Measurements from ENCODE around the gene NRL. TPM values are rescaled to one million over a fixed set of nuclear protein-coding genes. Genes with fewer than 3 reads are reported as not detected.

Gene NRL
- total and polyA plus RNA-seq, 2 donors (not counting 1 experiment from before 2014, with no cell fraction given), result 0.45 to 0.99 TPM

- Histone ChIP-seq H4K20me1 (ENCODE audit: control insufficient read depth, extremely low read depth, insufficient read depth, low read length) (no peaks in the 10 kb centered on the region), H3K4me3 (replicated peaks in 1 of 4; ENCODE audit: control extremely low read depth in 1 of 4, insufficient read depth in 1 of 4, low read depth in 3 of 4, low read length in 4 of 4) (no peak overlapping the region), H3K27ac (ENCODE audit: insufficient read depth, low read length) (no peak overlapping the region), H2AFZ (ENCODE audit: low read length) (no peak overlapping the region), H3K4me1 (ENCODE audit: control insufficient read depth, extremely low read depth, insufficient read depth, low read length) (peaks cover 5% of the 10 kb centered on the region), H3K27me3 (ENCODE audit: control insufficient read depth, insufficient read depth, low read length) (no peaks in the 10 kb centered on the region), H3K4me2 (ENCODE audit: extremely low read depth, insufficient read depth, low read length) (no peak overlapping the region), H3K36me3 (ENCODE audit: control insufficient read depth, insufficient read depth, low read length) (peaks cover 20% of the 10 kb centered on the region), H3K9ac (ENCODE audit: insufficient read depth, low read length) (no peak overlapping the region), H3K79me2 (ENCODE audit: control insufficient read depth, insufficient read depth, low read length) (peaks cover 26% of the 10 kb centered on the region), H3K9me3 (ENCODE audit: control insufficient read depth, insufficient read depth, low read depth, low read length) (no peaks in the 10 kb centered on the region)
- DNase-seq (ENCODE audit: low read depth in 2 of 2), result no peak
- no peak for TF ChIP-seq CTCF (conservative IDR thresholded peaks at IDR 0.05 in 1 of 2, IDR thresholded peaks at IDR 0.05 in 1 of 2; ENCODE audit: low read depth in 1 of 2, low read length in 2 of 2)
- TF ChIP-seq EZH2 (IDR thresholded peaks at IDR 0.05; ENCODE audit: low read length, missing control alignments), result no peak
Measured at GRCh38 chr14:24150061-24150460, 35.3 kb upstream of the NRL start.

- H3K27ac ChIP-seq (ENCODE audit: insufficient read depth, low read length), result no peak overlapping the region
- no peaks in the 10 kb centered on the region for H3K27me3 ChIP-seq (ENCODE audit: control insufficient read depth, insufficient read depth, low read length)
- H3K4me3 ChIP-seq (replicated peaks in 1 of 4; ENCODE audit: control extremely low read depth in 1 of 4, insufficient read depth in 1 of 4, low read depth in 3 of 4, low read length in 4 of 4), result no peak overlapping the region
- peaks cover 20% of the 10 kb centered on the region for H3K36me3 ChIP-seq (ENCODE audit: control insufficient read depth, insufficient read depth, low read length)
- no peak overlapping the region for H3K9ac ChIP-seq (ENCODE audit: insufficient read depth, low read length)
- no peaks in the 10 kb centered on the region for H3K9me3 ChIP-seq (ENCODE audit: control insufficient read depth, insufficient read depth, low read depth, low read length)
- no peaks in the 10 kb centered on the region for H4K20me1 ChIP-seq (ENCODE audit: control insufficient read depth, extremely low read depth, insufficient read depth, low read length)
- H3K79me2 ChIP-seq (ENCODE audit: control insufficient read depth, insufficient read depth, low read length), result peaks cover 30% of the 10 kb centered on the region
- H3K4me2 ChIP-seq (ENCODE audit: extremely low read depth, insufficient read depth, low read length), result no peak overlapping the region
- peaks cover 5% of the 10 kb centered on the region for H3K4me1 ChIP-seq (ENCODE audit: control insufficient read depth, extremely low read depth, insufficient read depth, low read length)
- no peak overlapping the region for H2AFZ ChIP-seq (ENCODE audit: low read length)
- no peak for TF ChIP-seq EZH2 (IDR thresholded peaks at IDR 0.05; ENCODE audit: low read length, missing control alignments)
- TF ChIP-seq CTCF (conservative IDR thresholded peaks at IDR 0.05 in 1 of 2, IDR thresholded peaks at IDR 0.05 in 1 of 2; ENCODE audit: low read depth in 1 of 2, low read length in 2 of 2), result no peak
- no peak for DNase-seq (ENCODE audit: low read depth in 2 of 2)
Measured at GRCh38 chr14:24149302-24149969, 34.7 kb upstream of the NRL start.

GRCh38 chr14:24147761-24148428 is 33.1 kb upstream of the NRL start:
- Histone ChIP-seq H4K20me1 (ENCODE audit: control insufficient read depth, extremely low read depth, insufficient read depth, low read length) (no peaks in the 10 kb centered on the region), H3K9me3 (ENCODE audit: control insufficient read depth, insufficient read depth, low read depth, low read length) (no peaks in the 10 kb centered on the region), H3K27ac (ENCODE audit: insufficient read depth, low read length) (peak overlapping the region; percentile 70), H3K4me3 (replicated peaks in 1 of 4; ENCODE audit: control extremely low read depth in 1 of 4, insufficient read depth in 1 of 4, low read depth in 3 of 4, low read length in 4 of 4) (peak overlapping the region; percentile 86 to 98 (median 88)), H3K27me3 (ENCODE audit: control insufficient read depth, insufficient read depth, low read length) (no peaks in the 10 kb centered on the region), H3K4me1 (ENCODE audit: control insufficient read depth, extremely low read depth, insufficient read depth, low read length) (peaks cover 8% of the 10 kb centered on the region), H2AFZ (ENCODE audit: low read length) (peak overlapping the region; percentile 48), H3K79me2 (ENCODE audit: control insufficient read depth, insufficient read depth, low read length) (peaks cover 32% of the 10 kb centered on the region), H3K9ac (ENCODE audit: insufficient read depth, low read length) (peak overlapping the region; percentile 76), H3K36me3 (ENCODE audit: control insufficient read depth, insufficient read depth, low read length) (peaks cover 23% of the 10 kb centered on the region), H3K4me2 (ENCODE audit: extremely low read depth, insufficient read depth, low read length) (peak overlapping the region; percentile 87)
- no peak for DNase-seq (ENCODE audit: low read depth in 2 of 2)
- no peak for TF ChIP-seq CTCF (conservative IDR thresholded peaks at IDR 0.05 in 1 of 2, IDR thresholded peaks at IDR 0.05 in 1 of 2; ENCODE audit: low read depth in 1 of 2, low read length in 2 of 2)
- no peak for TF ChIP-seq EZH2 (IDR thresholded peaks at IDR 0.05; ENCODE audit: low read length, missing control alignments)

Measured in fibroblast of lung (primary cell).